ENCODE measurements around the gene KLRC2.
"Not testable (repeated sequence)": the region's sequence is repeated elsewhere in the genome, so short reads cannot be mapped to it uniquely, and the experiment has no call there.

Gene KLRC2

GRCh38 chr12:10425938-10426337 lies 9.9 kb downstream of the KLRC2 start:
- H2AK5ac ChIP-seq (ENCODE audit: low read length); H2BK5ac ChIP-seq (ENCODE audit: low read depth, low read length, poor library complexity); H3K9me3 ChIP-seq (ENCODE audit: insufficient read depth, low read depth, low read length); H3K4ac ChIP-seq (ENCODE audit: low read depth, low read length); H3K4me2 ChIP-seq (ENCODE audit: low read length); H3K79me2 ChIP-seq (ENCODE audit: control insufficient read depth, insufficient read depth, low read length, poor library complexity); H3K79me1 ChIP-seq (ENCODE audit: low read length); H3K4me1 ChIP-seq (ENCODE audit: control insufficient read depth in 1 of 2, insufficient read depth in 2 of 2, low read length in 2 of 2); H2BK120ac ChIP-seq (ENCODE audit: insufficient read depth, low read length, poor library complexity); H3K27me3 ChIP-seq (ENCODE audit: insufficient read depth, low read length); H2AFZ ChIP-seq (ENCODE audit: insufficient read depth, low read length, poor library complexity); H3K18ac ChIP-seq (ENCODE audit: low read length); H3K4me3 ChIP-seq (ENCODE audit: low read depth, low read length); H4K8ac ChIP-seq (ENCODE audit: low read depth, low read length); H3K14ac ChIP-seq (ENCODE audit: low read length); H4K12ac ChIP-seq (ENCODE audit: low read depth, low read length); DNase-seq; H4K91ac ChIP-seq (ENCODE audit: low read depth, low read length); H3K9ac ChIP-seq (ENCODE audit: low read length); H3K23ac ChIP-seq (ENCODE audit: low read length); H3K27ac ChIP-seq (ENCODE audit: low read depth, low read length); H3K36me3 ChIP-seq (ENCODE audit: control insufficient read depth in 1 of 2, insufficient read depth in 2 of 2, low read length in 2 of 2): not testable (repeated sequence)
- no CpG with 5 or more reads among the region's 8 CpGs for WGBS (ENCODE audit: extremely low coverage, insufficient coverage, insufficient read length)
- peak overlapping the region; percentile 87 for H2BK12ac ChIP-seq (ENCODE audit: low read length)

DNA sequence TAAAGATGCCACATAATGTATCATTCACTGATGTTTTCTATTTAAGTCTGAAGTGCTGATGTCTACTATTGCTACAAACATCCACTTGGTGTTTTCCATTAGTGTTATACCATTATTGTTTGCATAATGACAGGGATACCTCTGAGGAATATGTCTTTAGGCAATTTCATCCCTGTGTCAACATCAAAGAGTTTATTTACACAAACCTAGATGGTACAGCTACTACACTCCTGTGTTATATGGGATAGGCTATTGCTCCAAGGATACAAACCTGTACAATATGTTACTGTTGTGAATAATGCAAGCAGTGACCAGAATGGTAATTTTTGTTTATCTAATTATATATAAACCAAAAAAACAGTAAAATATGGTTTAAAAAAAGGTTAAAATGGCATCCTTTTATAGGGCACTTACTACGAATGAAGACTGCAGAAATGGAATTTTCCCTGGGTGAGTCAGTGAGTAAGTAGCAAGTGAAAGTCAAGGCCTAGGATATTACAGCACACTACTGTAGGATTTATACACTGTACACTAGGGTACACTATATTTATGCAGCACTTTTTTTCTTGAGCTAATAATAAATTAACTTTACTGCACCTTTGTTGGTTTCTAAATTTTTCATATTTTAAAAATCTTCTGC lies 11.4 kb downstream of the KLRC2 start:
- WGBS (ENCODE audit: extremely low coverage, insufficient coverage, insufficient read length), result no CpG with 5 or more reads among the region's 1 CpG
- H4K12ac ChIP-seq (ENCODE audit: low read depth, low read length); H3K27ac ChIP-seq (ENCODE audit: low read depth, low read length); H3K27me3 ChIP-seq (ENCODE audit: insufficient read depth, low read length); H3K23ac ChIP-seq (ENCODE audit: low read length); H3K4me2 ChIP-seq (ENCODE audit: low read length); H4K91ac ChIP-seq (ENCODE audit: low read depth, low read length); H2BK5ac ChIP-seq (ENCODE audit: low read depth, low read length, poor library complexity); H3K9me3 ChIP-seq (ENCODE audit: insufficient read depth, low read depth, low read length); H2BK120ac ChIP-seq (ENCODE audit: insufficient read depth, low read length, poor library complexity); H3K9ac ChIP-seq (ENCODE audit: low read length); H2AK5ac ChIP-seq (ENCODE audit: low read length); H3K4me3 ChIP-seq (ENCODE audit: low read depth, low read length); DNase-seq; H3K79me2 ChIP-seq (ENCODE audit: control insufficient read depth, insufficient read depth, low read length, poor library complexity); H3K18ac ChIP-seq (ENCODE audit: low read length); H2BK12ac ChIP-seq (ENCODE audit: low read length); H3K36me3 ChIP-seq (ENCODE audit: control insufficient read depth in 1 of 2, insufficient read depth in 2 of 2, low read length in 2 of 2); H3K4ac ChIP-seq (ENCODE audit: low read depth, low read length); H3K4me1 ChIP-seq (ENCODE audit: control insufficient read depth in 1 of 2, insufficient read depth in 2 of 2, low read length in 2 of 2); H3K14ac ChIP-seq (ENCODE audit: low read length); H2AFZ ChIP-seq (ENCODE audit: insufficient read depth, low read length, poor library complexity); H3K79me1 ChIP-seq (ENCODE audit: low read length); H4K8ac ChIP-seq (ENCODE audit: low read depth, low read length): not testable (repeated sequence)

DNA sequence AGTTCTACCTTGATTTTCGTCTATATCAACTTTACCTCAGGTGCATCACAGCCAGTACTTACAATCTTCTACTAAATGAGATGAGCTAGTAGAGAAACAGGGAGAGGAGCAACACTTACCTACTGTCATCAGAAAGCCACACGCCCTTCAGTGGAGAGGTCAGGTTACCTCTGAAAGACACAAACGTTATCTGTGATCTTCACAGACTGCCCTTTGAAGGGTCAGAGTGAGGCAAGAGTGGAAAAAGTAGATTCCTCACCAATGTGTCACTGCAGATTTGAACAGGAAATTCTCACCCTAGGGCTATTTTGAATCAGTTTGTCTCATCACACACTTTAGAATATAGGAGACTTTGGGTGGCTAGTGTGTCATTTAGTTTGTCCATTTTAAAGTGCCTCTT lies 13.7 kb downstream of the KLRC2 start:
- H2AFZ ChIP-seq (ENCODE audit: insufficient read depth, low read length, poor library complexity); H4K91ac ChIP-seq (ENCODE audit: low read depth, low read length); H3K27ac ChIP-seq (ENCODE audit: low read depth, low read length); H3K9me3 ChIP-seq (ENCODE audit: insufficient read depth, low read depth, low read length); H3K79me1 ChIP-seq (ENCODE audit: low read length); H3K27me3 ChIP-seq (ENCODE audit: insufficient read depth, low read length); H2AK5ac ChIP-seq (ENCODE audit: low read length); H3K4me2 ChIP-seq (ENCODE audit: low read length); H3K9ac ChIP-seq (ENCODE audit: low read length); H3K4me3 ChIP-seq (ENCODE audit: low read depth, low read length); H3K18ac ChIP-seq (ENCODE audit: low read length); H2BK12ac ChIP-seq (ENCODE audit: low read length); H2BK5ac ChIP-seq (ENCODE audit: low read depth, low read length, poor library complexity); H3K14ac ChIP-seq (ENCODE audit: low read length); H3K4ac ChIP-seq (ENCODE audit: low read depth, low read length); H2BK120ac ChIP-seq (ENCODE audit: insufficient read depth, low read length, poor library complexity); H3K23ac ChIP-seq (ENCODE audit: low read length); H4K12ac ChIP-seq (ENCODE audit: low read depth, low read length); H3K4me1 ChIP-seq (ENCODE audit: control insufficient read depth in 1 of 2, insufficient read depth in 2 of 2, low read length in 2 of 2); H3K79me2 ChIP-seq (ENCODE audit: control insufficient read depth, insufficient read depth, low read length, poor library complexity); H4K8ac ChIP-seq (ENCODE audit: low read depth, low read length); DNase-seq; H3K36me3 ChIP-seq (ENCODE audit: control insufficient read depth in 1 of 2, insufficient read depth in 2 of 2, low read length in 2 of 2): not testable (repeated sequence)
- WGBS (ENCODE audit: extremely low coverage, insufficient coverage, insufficient read length), result no CpG with 5 or more reads among the region's 3 CpGs

DNA sequence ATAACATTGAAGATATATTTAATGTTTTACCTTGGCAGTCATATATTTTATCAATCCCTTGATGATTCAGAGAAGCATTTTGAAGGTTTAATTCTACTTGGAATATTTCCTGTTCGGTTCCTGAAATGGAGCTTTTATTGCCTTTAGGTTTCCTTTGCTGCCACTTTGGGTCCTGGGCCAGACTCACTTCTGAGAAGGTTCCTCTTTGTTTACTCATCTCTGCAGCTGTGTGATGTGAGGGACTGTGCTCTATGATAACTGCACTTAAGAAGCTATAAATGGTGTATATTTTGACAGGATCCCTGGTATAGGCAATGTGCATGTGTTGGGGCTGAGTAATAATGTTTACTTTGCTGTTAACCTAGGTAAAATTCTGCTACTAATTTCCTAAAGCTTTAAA lies 15.5 kb downstream of the KLRC2 start, which contains the start of gene KLRC3:
Gene KLRC3 (minus strand): TSS at position 262 of the 400 bp plus-strand sequence. CDS start 45 bp downstream, at position 217.
- no CpG with 5 or more reads among the region's 1 CpG for WGBS (ENCODE audit: extremely low coverage, insufficient coverage, insufficient read length)
- H3K9me3 ChIP-seq (ENCODE audit: insufficient read depth, low read depth, low read length); H3K79me2 ChIP-seq (ENCODE audit: control insufficient read depth, insufficient read depth, low read length, poor library complexity); H2AK5ac ChIP-seq (ENCODE audit: low read length); H3K18ac ChIP-seq (ENCODE audit: low read length); H4K8ac ChIP-seq (ENCODE audit: low read depth, low read length); H3K27ac ChIP-seq (ENCODE audit: low read depth, low read length); H3K36me3 ChIP-seq (ENCODE audit: control insufficient read depth in 1 of 2, insufficient read depth in 2 of 2, low read length in 2 of 2); H3K4ac ChIP-seq (ENCODE audit: low read depth, low read length); H4K12ac ChIP-seq (ENCODE audit: low read depth, low read length); H3K23ac ChIP-seq (ENCODE audit: low read length); H3K14ac ChIP-seq (ENCODE audit: low read length); H4K91ac ChIP-seq (ENCODE audit: low read depth, low read length); H2AFZ ChIP-seq (ENCODE audit: insufficient read depth, low read length, poor library complexity); H3K4me3 ChIP-seq (ENCODE audit: low read depth, low read length); H3K4me1 ChIP-seq (ENCODE audit: control insufficient read depth in 1 of 2, insufficient read depth in 2 of 2, low read length in 2 of 2); DNase-seq; H2BK12ac ChIP-seq (ENCODE audit: low read length); H3K79me1 ChIP-seq (ENCODE audit: low read length); H3K9ac ChIP-seq (ENCODE audit: low read length); H3K4me2 ChIP-seq (ENCODE audit: low read length); H2BK5ac ChIP-seq (ENCODE audit: low read depth, low read length, poor library complexity); H2BK120ac ChIP-seq (ENCODE audit: insufficient read depth, low read length, poor library complexity); H3K27me3 ChIP-seq (ENCODE audit: insufficient read depth, low read length): not testable (repeated sequence)

Measured in trophoblast cell (in vitro differentiated cells and primary cell).